Measurements from ENCODE around the gene VTI1A.

Gene VTI1A

DNA sequence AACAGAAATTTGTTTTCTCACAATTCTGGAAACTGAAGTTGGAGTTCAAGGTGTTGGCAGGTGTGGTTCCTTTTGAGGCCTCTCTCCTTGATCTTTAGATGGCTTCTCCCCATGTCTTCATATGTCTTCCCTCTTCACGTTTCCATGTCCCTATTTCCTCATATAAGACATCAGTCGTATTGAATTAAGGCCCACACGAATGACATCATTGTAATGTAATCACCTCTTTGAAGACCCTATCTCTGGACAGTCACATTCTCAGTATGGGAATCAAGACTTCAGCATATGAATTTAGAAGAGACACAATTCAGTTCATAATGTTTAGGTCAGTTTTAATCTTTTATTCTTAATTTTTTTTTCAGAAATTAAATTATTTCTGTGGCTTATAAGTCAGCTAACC, 19.8 kb downstream of the VTI1A start:
- TF ChIP-seq, protein P1, sequence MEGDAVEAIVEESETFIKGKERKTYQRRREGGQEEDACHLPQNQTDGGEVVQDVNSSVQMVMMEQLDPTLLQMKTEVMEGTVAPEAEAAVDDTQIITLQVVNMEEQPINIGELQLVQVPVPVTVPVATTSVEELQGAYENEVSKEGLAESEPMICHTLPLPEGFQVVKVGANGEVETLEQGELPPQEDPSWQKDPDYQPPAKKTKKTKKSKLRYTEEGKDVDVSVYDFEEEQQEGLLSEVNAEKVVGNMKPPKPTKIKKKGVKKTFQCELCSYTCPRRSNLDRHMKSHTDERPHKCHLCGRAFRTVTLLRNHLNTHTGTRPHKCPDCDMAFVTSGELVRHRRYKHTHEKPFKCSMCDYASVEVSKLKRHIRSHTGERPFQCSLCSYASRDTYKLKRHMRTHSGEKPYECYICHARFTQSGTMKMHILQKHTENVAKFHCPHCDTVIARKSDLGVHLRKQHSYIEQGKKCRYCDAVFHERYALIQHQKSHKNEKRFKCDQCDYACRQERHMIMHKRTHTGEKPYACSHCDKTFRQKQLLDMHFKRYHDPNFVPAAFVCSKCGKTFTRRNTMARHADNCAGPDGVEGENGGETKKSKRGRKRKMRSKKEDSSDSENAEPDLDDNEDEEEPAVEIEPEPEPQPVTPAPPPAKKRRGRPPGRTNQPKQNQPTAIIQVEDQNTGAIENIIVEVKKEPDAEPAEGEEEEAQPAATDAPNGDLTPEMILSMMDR (conservative IDR thresholded peaks at IDR 0.05; ENCODE audit: low read depth, low read length), result no peak
- no peak for DNase-seq (ENCODE audit: low read depth)
- H3K4me3 ChIP-seq (ENCODE audit: low read length), result no peak overlapping the region

DNA sequence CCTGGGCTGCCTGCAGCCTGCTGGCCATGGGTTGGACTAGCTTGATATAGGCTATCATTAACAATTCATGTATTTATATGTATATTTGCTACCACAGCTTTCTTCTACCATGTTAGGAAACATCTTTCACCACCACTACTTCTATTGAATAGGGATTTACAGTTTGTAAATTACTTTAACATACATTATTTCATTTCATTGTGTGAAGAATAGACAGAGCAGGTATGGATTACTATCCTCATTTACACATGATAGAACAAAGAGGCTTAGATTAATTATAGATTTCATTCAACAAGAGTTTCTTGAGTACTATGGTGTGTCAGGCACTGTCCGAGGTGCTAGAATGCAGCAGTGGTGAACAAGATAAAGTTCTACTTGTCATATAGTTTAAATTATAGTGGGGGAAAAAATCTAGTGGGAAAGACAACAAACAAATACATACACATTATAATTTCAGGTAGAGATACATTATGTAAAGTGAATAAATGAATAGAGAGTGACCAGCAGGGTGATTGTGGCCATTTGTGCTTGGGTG, 20.6 kb downstream of the VTI1A start:
- no peak for DNase-seq (ENCODE audit: low read depth)
- H3K4me3 ChIP-seq (ENCODE audit: low read length), result no peak overlapping the region
- TF ChIP-seq, protein P1 (conservative IDR thresholded peaks at IDR 0.05; ENCODE audit: low read depth, low read length), result no peak

DNA sequence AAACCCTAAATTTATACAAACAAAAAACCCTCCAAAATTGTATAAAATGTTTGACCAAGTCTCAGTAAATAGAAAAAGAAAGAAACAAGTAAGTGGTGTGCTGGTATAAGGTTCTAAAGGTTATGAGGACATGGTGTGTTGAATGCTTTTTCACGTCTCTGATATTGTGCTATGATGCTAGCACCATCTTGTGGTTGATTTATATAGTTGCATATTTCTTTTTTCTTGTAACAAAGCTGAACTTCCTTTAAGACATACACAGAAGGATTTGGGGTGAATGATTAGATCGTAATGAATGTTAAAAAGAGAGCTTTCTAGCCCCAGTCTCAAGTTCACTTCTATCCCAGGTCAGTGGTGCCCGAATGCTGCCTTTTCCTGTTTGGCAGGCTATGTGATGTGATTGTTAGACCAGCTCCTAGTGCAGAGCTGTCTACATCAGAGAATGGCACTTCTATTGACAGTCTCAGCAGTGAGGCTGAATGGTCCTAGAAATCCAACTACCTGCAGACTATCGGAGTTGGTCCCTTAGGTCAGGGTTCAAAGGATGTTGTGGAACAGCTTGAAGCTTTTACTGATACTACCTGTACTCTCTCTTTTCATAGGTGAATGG, 25.0 kb downstream of the VTI1A start:
- TF ChIP-seq, protein P1 (conservative IDR thresholded peaks at IDR 0.05; ENCODE audit: low read depth, low read length), result peak; percentile 69
- no peak for DNase-seq (ENCODE audit: low read depth)
- no peak overlapping the region for H3K4me3 ChIP-seq (ENCODE audit: low read length)

DNA sequence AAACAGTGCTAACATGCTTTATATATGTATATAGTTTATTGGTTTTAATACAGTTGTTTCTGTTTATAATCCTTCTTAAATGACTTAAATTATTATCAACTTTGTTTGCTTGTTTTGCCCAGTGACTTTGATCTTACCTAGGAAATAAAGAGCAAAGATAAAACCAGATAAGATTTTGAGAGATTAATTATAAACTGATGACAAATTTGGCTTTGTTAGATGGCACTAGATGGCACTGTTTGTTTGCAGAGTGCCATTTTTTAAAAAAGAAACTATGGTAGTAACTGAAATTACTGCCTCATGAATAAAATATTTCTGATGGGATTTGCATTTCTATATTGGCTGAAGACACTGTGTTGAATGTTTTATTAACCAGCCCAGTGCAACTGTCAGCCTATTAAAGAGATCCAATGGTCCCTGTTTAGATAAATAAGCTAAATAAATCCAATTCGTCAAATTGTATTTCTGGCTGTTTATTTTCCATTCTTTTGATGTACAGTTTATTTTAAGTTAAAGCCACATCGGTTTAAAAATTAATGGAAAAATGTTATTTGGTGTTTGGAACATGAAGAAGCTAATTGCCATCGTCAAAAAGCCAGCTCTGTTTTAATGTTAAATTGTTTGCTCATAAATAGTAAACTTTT, 28.7 kb downstream of the VTI1A start:
- H3K4me3 ChIP-seq (ENCODE audit: low read length), result no peak overlapping the region
- DNase-seq (ENCODE audit: low read depth), result no peak
- TF ChIP-seq, protein P1 (conservative IDR thresholded peaks at IDR 0.05; ENCODE audit: low read depth, low read length), result peak; percentile 60

DNA sequence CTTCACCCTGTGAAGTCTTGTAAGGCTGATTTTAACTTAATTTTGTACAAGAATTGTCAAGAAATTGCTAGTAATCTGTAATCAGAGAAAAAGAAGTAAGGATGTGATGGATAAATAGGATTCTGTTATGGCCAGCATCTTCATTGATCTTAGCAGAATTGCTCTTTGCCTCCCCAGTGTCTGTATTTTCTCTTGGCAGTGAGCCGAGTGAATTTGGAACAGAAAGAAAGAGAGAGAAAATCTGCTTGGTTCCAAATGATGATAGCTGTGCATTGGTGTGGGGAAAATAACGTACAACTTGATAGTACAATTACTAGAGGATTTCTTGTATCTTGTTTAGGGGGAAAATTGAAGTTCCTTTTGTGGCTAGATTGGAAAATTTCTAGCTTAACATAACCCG, 34.6 kb downstream of the VTI1A start:
- no peak overlapping the region for H3K4me3 ChIP-seq (ENCODE audit: low read length)
- DNase-seq (ENCODE audit: low read depth), result no peak
- TF ChIP-seq, protein P1 (conservative IDR thresholded peaks at IDR 0.05; ENCODE audit: low read depth, low read length), result no peak

DNA sequence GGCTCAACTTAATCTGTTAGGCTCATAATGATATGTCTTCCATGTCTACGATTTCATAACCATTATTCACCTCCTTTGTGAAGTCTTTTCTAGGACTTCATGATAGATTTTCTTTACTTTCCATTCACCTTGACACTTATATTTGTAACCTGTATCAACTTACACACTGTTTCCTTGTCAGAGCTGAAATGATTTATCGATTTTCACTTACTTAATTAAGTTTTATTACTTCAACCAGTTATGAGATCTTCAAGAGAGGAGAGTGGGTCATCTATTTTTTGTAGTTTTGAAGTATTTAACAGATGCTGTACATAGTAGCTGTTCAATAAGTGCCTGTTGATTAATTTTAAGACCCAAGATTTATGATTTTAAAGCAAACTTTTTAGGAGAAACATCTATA, 37.4 kb downstream of the VTI1A start:
- DNase-seq (ENCODE audit: low read depth), result no peak

More for the DNA sequence above, 37.4 kb downstream of the VTI1A start:
- TF ChIP-seq, protein P1 (conservative IDR thresholded peaks at IDR 0.05; ENCODE audit: low read depth, low read length), result no peak
- H3K4me3 ChIP-seq (ENCODE audit: low read length), result no peak overlapping the region
